ENCODE measurements around the gene ESD.

- TF ChIP-seq CTCF (conservative IDR thresholded peaks at IDR 0.05; ENCODE audit: low read depth in 2 of 2) (no peak), CREB1 (CRISPR knock-in tag; IDR thresholded peaks at IDR 0.05; ENCODE audit: low read depth) (no peak), JUNB (IDR thresholded peaks at IDR 0.05; ENCODE audit: unreplicated experiment) (no peak), POLR2AphosphoS5 (IDR thresholded peaks at IDR 0.05; ENCODE audit: low read depth) (no peak), EZH2 (IDR thresholded peaks at IDR 0.05; ENCODE audit: low read depth, unreplicated experiment) (no peak), EZH2phosphoT487 (IDR thresholded peaks at IDR 0.05; ENCODE audit: unreplicated experiment) (no peak), ZNF114 (CRISPR knock-in tag; IDR thresholded peaks at IDR 0.05) (no peak), STAT1 (IDR thresholded peaks at IDR 0.05; ENCODE audit: unreplicated experiment) (no peak), ZNF331 (CRISPR knock-in tag; IDR thresholded peaks at IDR 0.05; ENCODE audit: low read depth) (no peak)
- TF ChIP-seq, protein P1, sequence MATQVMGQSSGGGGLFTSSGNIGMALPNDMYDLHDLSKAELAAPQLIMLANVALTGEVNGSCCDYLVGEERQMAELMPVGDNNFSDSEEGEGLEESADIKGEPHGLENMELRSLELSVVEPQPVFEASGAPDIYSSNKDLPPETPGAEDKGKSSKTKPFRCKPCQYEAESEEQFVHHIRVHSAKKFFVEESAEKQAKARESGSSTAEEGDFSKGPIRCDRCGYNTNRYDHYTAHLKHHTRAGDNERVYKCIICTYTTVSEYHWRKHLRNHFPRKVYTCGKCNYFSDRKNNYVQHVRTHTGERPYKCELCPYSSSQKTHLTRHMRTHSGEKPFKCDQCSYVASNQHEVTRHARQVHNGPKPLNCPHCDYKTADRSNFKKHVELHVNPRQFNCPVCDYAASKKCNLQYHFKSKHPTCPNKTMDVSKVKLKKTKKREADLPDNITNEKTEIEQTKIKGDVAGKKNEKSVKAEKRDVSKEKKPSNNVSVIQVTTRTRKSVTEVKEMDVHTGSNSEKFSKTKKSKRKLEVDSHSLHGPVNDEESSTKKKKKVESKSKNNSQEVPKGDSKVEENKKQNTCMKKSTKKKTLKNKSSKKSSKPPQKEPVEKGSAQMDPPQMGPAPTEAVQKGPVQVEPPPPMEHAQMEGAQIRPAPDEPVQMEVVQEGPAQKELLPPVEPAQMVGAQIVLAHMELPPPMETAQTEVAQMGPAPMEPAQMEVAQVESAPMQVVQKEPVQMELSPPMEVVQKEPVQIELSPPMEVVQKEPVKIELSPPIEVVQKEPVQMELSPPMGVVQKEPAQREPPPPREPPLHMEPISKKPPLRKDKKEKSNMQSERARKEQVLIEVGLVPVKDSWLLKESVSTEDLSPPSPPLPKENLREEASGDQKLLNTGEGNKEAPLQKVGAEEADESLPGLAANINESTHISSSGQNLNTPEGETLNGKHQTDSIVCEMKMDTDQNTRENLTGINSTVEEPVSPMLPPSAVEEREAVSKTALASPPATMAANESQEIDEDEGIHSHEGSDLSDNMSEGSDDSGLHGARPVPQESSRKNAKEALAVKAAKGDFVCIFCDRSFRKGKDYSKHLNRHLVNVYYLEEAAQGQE (IDR thresholded peaks at IDR 0.05; ENCODE audit: unreplicated experiment), result no peak
- TF ChIP-seq, protein P2, sequence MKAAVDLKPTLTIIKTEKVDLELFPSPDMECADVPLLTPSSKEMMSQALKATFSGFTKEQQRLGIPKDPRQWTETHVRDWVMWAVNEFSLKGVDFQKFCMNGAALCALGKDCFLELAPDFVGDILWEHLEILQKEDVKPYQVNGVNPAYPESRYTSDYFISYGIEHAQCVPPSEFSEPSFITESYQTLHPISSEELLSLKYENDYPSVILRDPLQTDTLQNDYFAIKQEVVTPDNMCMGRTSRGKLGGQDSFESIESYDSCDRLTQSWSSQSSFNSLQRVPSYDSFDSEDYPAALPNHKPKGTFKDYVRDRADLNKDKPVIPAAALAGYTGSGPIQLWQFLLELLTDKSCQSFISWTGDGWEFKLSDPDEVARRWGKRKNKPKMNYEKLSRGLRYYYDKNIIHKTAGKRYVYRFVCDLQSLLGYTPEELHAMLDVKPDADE (IDR thresholded peaks at IDR 0.05), result no peak
These were observed 35.8 kb downstream of the ESD start for GRCh38 chr13:46761174-46761573.
